RWPE1 (cell line): ENCODE results near the gene PROSER3.

Experiments used
- CTCF ChIA-PET: fragments of 350-600 bp; sonication (Branson Sonifier 250); formaldehyde crosslinking; extraction: SDS; loops from one replicate; lab custom pipeline; 2021; lab: Yijun Ruan, JAX
- POLR2A ChIA-PET: fragments of 400-600 bp; formaldehyde crosslinking; extraction: SDS; loops from one replicate; lab custom pipeline; 2020; ENCODE audit warnings: antibody characterized with exemption; ENCODE audit not compliant: low non-redundant PET; lab: Yijun Ruan, JAX
- DNase-seq: peaks from one replicate; pipeline ENCODE4 v3.0.0; 2012; ENCODE audit warnings: low spot score
- H3K27ac ChIP-seq: fragments of 450-650 bp; 2 replicates; pipeline ENCODE4 v1.5.1; 2017
- TF ChIP-seq, protein P1 (sequence below): fragments of 450-650 bp; conservative IDR thresholded peaks from 2 replicates; pipeline ENCODE4 v1.5.1; 2017; ENCODE audit warnings: low read depth, mild to moderate bottlenecking

Gene PROSER3

DNA sequence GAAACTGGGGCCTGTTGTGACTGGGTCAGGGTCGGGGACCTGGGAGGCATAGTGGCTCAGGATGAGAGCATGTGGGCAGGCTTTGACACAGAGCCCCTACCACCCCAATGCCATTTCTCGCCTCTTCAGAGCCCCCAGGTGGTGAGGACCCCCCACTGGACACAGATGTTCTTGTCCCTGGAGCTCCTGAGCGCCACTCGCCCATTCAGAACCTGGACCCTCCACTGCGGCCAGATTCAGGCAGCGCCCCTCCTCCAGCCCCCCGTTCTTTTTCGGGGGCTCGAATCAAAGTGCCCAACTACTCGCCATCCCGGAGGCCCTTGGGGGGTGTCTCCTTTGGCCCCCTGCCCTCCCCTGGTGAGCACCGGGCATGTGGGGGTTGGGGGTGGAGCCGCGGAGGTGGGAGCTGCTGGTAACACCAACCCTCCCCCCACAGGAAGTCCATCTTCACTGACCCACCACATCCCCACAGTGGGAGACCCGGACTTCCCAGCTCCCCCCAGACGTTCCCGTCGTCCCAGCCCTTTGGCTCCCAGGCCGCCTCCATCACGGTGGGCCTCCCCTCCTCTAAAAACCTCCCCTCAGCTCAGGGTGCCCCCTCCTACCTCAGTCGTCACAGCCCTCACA lies 26.1 kb upstream of the PROSER3 start:
- ChIA-PET POLR2A (interaction anchor here (0.6 kb wide), 1 partner anchor 12 kb away, joined by 6 read pairs; no protein-coding TSS in a partner anchor), CTCF (no interaction called here)
- DNase-seq: no peak
- H3K27ac ChIP-seq: peak overlapping the region; percentile 32; the same call in 1 of the 2 replicates
- TF ChIP-seq, protein P1, sequence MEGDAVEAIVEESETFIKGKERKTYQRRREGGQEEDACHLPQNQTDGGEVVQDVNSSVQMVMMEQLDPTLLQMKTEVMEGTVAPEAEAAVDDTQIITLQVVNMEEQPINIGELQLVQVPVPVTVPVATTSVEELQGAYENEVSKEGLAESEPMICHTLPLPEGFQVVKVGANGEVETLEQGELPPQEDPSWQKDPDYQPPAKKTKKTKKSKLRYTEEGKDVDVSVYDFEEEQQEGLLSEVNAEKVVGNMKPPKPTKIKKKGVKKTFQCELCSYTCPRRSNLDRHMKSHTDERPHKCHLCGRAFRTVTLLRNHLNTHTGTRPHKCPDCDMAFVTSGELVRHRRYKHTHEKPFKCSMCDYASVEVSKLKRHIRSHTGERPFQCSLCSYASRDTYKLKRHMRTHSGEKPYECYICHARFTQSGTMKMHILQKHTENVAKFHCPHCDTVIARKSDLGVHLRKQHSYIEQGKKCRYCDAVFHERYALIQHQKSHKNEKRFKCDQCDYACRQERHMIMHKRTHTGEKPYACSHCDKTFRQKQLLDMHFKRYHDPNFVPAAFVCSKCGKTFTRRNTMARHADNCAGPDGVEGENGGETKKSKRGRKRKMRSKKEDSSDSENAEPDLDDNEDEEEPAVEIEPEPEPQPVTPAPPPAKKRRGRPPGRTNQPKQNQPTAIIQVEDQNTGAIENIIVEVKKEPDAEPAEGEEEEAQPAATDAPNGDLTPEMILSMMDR: no peak

DNA sequence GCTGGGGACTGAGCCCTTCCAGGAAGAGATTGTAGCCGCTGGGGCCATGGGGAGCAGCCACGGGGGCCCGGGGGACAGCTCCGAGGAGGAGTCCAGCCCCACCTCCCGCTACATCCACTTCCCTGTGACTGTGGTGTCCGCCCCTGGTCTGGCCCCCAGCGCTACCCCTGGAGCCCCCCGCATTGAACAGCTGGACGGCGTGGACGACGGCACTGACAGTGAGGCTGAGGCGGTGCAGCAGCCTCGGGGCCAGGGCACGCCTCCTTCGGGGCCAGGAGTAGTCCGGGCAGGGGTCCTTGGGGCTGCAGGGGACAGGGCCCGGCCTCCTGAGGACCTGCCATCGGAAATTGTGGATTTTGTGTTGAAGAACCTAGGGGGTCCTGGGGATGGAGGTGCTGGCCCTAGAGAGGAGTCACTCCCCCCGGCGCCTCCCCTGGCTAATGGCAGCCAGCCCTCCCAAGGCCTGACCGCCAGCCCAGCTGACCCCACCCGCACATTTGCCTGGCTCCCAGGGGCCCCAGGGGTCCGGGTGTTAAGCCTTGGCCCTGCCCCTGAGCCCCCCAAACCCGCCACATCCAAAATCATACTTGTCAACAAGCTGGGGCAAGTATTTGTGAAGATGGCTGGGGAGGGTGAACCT lies 25.3 kb upstream of the PROSER3 start:
- POLR2A ChIA-PET: interaction anchor here (0.6 kb wide), 1 partner anchor 11 kb away, joined by 6 read pairs; no protein-coding TSS in a partner anchor
- peak overlapping the region; percentile 32; the same call in 1 of the 2 replicates for H3K27ac ChIP-seq
- CTCF ChIA-PET: no interaction called here
- TF ChIP-seq, protein P1: no peak
- DNase-seq: no peak

DNA sequence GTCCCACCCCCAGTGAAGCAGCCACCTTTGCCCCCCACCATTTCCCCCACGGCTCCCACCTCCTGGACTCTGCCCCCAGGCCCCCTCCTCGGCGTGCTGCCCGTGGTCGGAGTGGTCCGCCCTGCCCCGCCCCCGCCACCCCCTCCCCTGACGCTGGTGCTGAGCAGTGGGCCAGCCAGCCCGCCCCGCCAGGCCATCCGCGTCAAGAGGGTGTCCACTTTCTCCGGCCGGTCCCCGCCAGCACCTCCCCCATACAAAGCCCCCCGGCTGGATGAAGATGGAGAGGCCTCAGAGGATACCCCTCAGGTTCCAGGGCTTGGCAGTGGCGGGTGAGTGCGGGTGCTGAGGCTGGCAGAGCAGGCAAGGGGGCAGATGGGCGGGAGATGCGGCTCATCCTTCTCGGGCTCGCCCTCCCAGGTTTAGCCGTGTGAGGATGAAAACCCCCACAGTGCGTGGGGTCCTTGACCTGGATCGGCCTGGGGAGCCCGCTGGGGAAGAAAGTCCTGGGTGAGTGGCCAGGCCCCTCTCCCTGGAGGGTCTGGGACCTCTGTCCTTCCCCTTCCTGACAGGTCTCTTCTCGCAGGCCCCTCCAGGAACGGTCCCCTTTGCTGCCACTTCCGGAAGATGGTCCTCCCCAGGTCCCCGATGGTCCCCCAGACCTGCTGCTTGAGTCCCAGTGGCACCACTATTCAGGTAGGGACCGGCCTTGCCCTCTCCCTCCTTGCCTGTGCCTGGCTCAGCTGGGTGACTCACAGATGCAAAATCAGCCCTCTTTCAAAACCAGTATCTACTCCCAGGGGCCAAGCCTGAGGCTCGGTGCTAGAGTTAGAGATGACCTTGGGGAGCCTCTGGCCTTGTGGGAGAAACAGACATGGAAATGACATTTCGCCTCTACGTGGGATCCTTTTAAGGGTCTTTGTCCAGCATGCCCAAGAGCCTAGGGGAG lies 24.5 kb upstream of the PROSER3 start:
- POLR2A ChIA-PET: no interaction called here

DNA sequence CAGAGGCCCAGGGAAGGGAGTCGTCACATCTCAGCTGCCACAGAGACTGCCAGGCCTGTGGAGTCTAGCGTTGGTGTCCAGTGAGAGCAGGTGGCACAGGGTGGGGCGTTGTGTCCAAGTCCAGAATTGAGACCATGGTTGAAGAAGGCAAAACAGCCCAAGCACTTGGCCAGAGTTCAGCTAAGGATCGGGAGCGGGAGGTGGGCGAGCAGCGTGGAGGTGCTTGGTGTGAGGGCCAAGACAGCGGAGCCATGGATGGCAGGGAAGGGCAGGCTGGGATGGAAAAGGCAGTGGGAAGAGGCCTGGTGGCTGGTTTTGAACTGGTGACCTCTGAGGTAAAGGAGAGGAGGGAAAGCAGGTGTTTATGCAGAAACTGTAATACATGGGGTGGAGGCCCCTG lies 23.7 kb upstream of the PROSER3 start:
- peak overlapping the region; percentile 32 for H3K27ac ChIP-seq
- POLR2A ChIA-PET: no interaction called here
- DNase-seq: no peak
- CTCF ChIA-PET: interaction anchor here (0.6 to 0.7 kb wide), 2 partner anchors 18 to 139 kb away, joined by 4 to 6 read pairs; no protein-coding TSS in a partner anchor
- TF ChIP-seq, protein P1: no peak

More for the DNA sequence above, 24.5 kb upstream of the PROSER3 start:
- no peak for DNase-seq
- H3K27ac ChIP-seq: peak overlapping the region; percentile 32
- CTCF ChIA-PET: no interaction called here
- TF ChIP-seq, protein P1: no peak

DNA sequence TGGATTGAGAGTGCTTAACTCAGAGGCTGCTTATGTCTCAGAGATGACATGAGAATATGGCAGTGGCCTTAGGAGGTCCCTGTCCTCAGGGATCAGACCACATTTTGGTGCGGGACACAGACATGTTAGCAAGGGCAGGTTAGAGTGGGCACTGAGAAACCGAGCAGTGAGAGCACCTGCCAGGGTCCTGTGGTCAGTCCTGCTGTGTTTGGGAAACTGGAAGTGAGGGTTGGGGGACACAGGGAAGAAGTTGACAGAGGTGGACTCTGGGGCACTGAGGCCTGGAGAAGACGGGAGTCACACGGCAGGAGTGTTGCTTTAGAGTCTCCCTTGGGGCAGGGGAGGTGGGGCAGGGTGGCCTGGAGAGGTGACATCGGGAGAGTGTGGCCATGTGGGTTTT lies 23.1 kb upstream of the PROSER3 start:
- H3K27ac ChIP-seq: peak overlapping the region; percentile 32
- CTCF ChIA-PET: interaction anchor here (0.6 kb wide), 1 partner anchor 13 kb away, joined by 3 read pairs; the partner anchor contains the start of gene LIN37
- POLR2A ChIA-PET: no interaction called here
- DNase-seq: no peak
- TF ChIP-seq, protein P1: no peak
